Adipocyte (in vitro differentiated cells): ENCODE data around the gene GLIS1.

ENCODE experiments used
- DNase-seq: peaks from one replicate; pipeline ENCODE4 v3.0.0-alpha.2; 2015; ENCODE audit warnings: low read depth
- H3K27me3 ChIP-seq: replicated peaks from 2 replicates; pipeline ENCODE4 v1.7.0; 2013; ENCODE audit warnings: mild to moderate bottlenecking, low read length, moderate library complexity; ENCODE audit not compliant: control insufficient read depth, insufficient read depth
- H3K36me3 ChIP-seq: 2 replicates; pipeline ENCODE4 v1.7.0; 2013; ENCODE audit warnings: low read length, mild to moderate bottlenecking, moderate library complexity; ENCODE audit not compliant: control insufficient read depth, insufficient read depth, severe bottlenecking
- H3K4me1 ChIP-seq: 2 replicates; pipeline ENCODE4 v1.7.0; 2013; ENCODE audit warnings: mild to moderate bottlenecking, low read length, moderate library complexity; ENCODE audit not compliant: control insufficient read depth, insufficient read depth
- H3K4me3 ChIP-seq: 2 replicates; pipeline ENCODE4 v1.7.0; 2013; ENCODE audit warnings: mild to moderate bottlenecking, low read length, moderate library complexity
- H3K9ac ChIP-seq: 2 replicates; pipeline ENCODE4 v1.7.0; 2013; ENCODE audit warnings: mild to moderate bottlenecking, low read length, moderate library complexity
- H3K9me3 ChIP-seq: 2 replicates; pipeline ENCODE4 v1.7.0; 2013; ENCODE audit warnings: mild to moderate bottlenecking, low read length, moderate library complexity; ENCODE audit not compliant: control insufficient read depth

GLIS1 gene

GRCh38 chr1:53657891-53658396 lies 81.0 kb downstream of the GLIS1 start:
- Histone ChIP-seq H3K4me1 (peaks cover 11% of the 10 kb centered on the region), H3K9me3 (no peaks in the 10 kb centered on the region), H3K36me3 (no peaks in the 10 kb centered on the region), H3K27me3 (peaks cover 34% of the 10 kb centered on the region), H3K4me3 (no peak overlapping the region), H3K9ac (no peak overlapping the region)
- DNase-seq = no peak

- Histone ChIP-seq H3K4me1 (peaks cover 11% of the 10 kb centered on the region), H3K9ac (no peak overlapping the region), H3K4me3 (no peak overlapping the region), H3K36me3 (no peaks in the 10 kb centered on the region), H3K27me3 (peaks cover 38% of the 10 kb centered on the region), H3K9me3 (no peaks in the 10 kb centered on the region)
- no peak for DNase-seq
Measured at GRCh38 chr1:53657531-53657805, 81.5 kb downstream of the GLIS1 start.

DNA sequence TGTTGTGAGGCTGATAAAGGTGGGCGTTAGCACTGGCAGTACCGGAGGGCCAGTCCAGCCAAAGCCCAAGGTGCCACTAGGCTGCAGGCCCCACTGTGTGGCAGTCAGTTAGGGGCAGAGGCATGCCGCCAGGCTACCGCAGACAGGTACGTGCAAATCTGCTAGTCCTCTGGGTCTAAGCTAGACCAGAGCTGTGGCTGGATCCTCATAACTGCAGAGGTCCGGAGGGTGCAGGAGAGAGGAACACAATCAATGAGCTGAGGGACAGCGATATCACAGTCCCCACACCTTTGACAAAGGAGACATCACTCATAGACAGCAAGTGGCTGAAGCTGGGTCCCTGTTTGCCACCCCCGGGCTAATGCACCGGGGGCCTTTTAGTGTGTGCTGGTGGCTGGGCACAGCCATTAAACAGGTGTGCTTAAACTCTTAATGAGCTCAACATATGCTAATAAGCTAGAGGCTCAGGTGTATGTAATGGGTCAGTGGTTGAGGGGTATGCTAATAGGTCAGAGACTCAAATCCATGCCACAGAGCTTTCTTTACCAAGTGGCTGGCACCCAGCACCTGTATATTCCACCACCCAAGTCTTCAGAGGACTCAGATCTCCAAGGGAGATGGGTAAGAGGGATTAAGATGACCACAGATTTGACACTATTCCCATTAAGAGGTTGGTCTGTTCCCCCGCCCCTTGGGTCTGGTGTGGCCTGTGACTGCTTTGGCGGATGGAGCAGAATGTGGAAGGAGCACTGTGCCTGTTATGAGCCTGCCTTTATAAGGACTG lies 82.0 kb downstream of the GLIS1 start:
- H3K4me1 ChIP-seq = peaks cover 11% of the 10 kb centered on the region
- H3K27me3 ChIP-seq = peaks cover 41% of the 10 kb centered on the region
- no peak overlapping the region for H3K9ac ChIP-seq
- no peaks in the 10 kb centered on the region for H3K36me3 ChIP-seq
- H3K9me3 ChIP-seq = no peaks in the 10 kb centered on the region
- no peak for DNase-seq
- H3K4me3 ChIP-seq = no peak overlapping the region

DNA sequence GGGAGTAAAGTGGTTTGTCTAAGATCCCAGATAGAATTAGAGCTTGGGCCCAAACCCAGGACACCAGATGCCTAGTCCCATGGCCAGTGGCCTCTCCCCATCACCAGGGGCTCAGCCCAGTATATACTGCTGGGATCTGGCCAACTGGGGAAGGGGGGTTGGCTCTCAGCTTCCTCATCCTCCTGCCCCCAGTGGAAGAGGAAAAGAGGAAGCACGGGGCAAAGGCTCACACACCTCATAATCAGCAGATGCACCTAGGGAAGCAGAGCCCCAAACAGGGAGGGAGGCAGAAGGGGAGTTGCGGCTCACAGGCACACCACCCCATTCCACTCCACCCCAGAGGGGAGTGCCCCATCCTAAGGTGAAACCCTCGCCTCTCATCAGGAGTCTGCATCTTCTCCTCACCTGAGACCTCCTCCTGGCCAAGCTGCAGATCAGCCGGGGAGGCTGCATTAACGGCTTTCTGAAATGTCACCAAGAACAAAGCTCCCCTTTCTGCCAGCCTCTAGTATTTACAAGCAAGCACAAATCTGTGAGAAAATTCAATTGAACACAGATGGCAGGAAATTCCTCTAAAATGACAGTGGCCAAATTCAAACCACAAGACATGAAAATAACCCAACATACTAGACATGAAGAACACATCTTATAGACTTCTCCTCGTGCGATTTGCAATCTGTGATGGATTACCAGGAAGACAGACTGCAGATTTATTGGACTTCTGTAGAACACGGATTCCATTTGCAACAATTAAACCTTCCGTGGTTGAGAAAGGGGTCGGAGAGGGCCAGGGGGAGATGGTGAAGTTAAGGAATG lies 82.8 kb downstream of the GLIS1 start:
- Histone ChIP-seq H3K9ac (no peak overlapping the region), H3K36me3 (no peaks in the 10 kb centered on the region), H3K27me3 (peaks cover 41% of the 10 kb centered on the region), H3K4me1 (peaks cover 11% of the 10 kb centered on the region), H3K4me3 (no peak overlapping the region), H3K9me3 (no peaks in the 10 kb centered on the region)
- DNase-seq = peak; percentile 90

DNA sequence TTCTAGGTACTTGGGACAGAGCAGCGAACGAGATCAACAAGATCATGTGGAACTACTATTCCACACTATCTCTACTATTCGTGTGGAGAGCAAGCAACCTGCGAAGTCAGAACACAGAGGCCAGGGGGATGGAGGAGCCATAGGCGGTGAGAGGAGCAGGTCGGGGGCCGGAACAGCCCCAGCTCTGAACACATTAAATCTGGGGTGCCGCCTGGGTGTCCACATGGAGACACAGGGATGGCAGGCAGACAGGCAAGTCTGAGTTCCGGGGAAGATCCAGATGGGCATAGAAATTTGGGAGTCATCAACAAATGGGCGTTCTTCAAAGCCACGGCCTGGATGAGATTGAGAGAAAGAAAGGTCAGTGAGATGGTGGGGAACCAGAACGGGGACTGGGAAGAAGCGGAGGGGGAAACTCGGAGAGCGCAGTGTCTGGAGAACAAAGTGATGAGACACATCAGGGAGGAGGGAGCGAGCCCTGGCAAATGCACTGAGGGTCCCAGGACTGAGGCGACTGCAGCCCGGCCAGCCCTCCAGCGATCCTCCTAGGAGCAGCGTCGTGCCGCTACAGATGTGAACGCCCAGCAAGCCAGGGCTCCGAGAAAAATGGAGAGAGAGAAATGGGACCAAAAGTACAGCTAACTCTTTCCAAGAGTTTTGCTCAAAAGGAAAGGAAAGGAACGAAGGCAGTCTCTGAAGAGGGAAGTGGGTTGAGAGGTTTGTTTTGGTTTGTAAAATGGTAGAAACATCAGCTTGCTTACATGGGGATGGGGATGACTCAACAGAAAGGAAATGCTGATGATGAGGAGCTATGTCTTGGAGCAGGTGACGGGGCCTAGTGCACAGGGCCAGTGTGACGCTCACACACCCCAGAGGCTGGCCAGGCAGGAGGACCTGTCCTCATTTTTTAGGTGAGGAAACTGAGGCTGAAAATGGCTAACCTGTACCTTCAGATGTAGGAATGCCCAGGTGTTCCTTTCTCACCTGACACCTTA lies 84.5 kb downstream of the GLIS1 start:
- H3K4me1 ChIP-seq = peaks cover 11% of the 10 kb centered on the region
- no peak overlapping the region for H3K4me3 ChIP-seq
- peak; percentile 15 for DNase-seq
- H3K9ac ChIP-seq = no peak overlapping the region
- peaks cover 40% of the 10 kb centered on the region for H3K27me3 ChIP-seq
- no peaks in the 10 kb centered on the region for H3K36me3 ChIP-seq
- H3K9me3 ChIP-seq = no peaks in the 10 kb centered on the region

- H3K4me3 ChIP-seq = no peak overlapping the region
- peaks cover 40% of the 10 kb centered on the region for H3K27me3 ChIP-seq
- H3K36me3 ChIP-seq = no peaks in the 10 kb centered on the region
- H3K9me3 ChIP-seq = no peaks in the 10 kb centered on the region
- no peak overlapping the region for H3K9ac ChIP-seq
- no peak for DNase-seq
- H3K4me1 ChIP-seq = peaks cover 11% of the 10 kb centered on the region
Measured at GRCh38 chr1:53653631-53654030, 85.3 kb downstream of the GLIS1 start.

- H3K4me3 ChIP-seq = no peak overlapping the region
- DNase-seq = no peak
Measured at GRCh38 chr1:53653200-53653575, 85.8 kb downstream of the GLIS1 start.

DNA sequence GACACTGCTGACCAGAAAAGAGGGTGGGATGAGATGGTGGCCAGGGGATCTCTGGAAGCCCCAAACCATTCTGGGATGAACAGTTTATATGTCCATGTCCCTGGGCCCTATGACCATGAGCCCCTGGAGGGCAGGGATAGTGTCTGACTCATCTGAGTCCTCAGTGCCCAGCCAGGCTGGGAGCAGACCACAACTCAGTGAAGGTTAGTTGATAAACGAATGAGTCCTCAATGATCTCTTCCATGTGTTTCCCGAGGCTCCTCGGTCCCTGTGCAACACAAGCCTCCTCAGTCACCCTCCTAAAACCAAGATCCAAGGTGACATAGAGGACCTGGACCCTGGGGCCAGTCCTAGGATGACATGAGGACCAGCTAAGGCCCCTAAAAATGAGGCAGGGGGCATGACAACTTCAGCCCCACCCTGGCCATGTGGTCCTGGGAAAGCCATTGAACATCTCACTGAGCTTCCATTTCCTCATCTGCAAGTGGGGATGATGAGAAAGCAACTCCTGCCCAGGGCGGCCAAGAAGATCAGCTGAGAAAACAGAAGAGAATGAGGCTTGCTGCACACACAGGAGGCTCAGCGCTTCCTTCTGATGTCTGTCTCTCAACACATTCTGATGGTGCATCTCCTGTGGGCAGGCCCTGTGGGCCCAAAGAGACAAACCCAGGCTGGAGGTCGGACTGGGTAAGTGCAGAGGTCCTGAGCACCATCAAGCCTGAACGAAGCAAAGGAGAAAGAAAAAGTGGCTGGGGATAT lies 86.3 kb downstream of the GLIS1 start:
- DNase-seq = no peak
- no peaks in the 10 kb centered on the region for H3K36me3 ChIP-seq
- H3K9ac ChIP-seq = no peak overlapping the region
- H3K4me1 ChIP-seq = peaks cover 11% of the 10 kb centered on the region
- H3K9me3 ChIP-seq = no peaks in the 10 kb centered on the region
- no peak overlapping the region for H3K4me3 ChIP-seq
- H3K27me3 ChIP-seq = peaks cover 29% of the 10 kb centered on the region

More at GRCh38 chr1:53653200-53653575, 85.8 kb downstream of the GLIS1 start:
- Histone ChIP-seq H3K36me3 (no peaks in the 10 kb centered on the region), H3K4me1 (peaks cover 11% of the 10 kb centered on the region), H3K9me3 (no peaks in the 10 kb centered on the region), H3K9ac (no peak overlapping the region), H3K27me3 (peaks cover 35% of the 10 kb centered on the region)

DNA sequence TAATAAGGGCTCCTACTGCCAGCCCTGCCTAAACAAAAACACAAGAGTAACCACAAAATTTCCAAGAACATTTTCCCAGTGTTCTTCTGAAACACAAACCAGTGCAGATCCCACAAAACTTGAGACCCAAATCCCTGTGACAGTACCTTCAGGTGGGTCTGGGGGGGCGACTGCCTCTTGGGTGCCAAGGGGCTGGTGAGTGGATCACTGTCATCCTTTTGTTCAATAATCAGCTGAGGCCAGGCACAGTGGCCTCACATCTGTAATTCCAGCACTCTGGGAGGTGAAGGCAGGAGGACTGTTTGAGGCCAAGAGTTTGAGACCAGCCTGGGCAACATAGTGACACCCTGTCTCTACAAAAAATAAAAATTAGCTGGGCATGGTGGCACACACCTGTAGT lies 87.6 kb downstream of the GLIS1 start:
- Histone ChIP-seq H3K27me3 (peaks cover 30% of the 10 kb centered on the region), H3K9me3 (no peaks in the 10 kb centered on the region)

GRCh38 chr1:53648516-53648915 lies 90.4 kb downstream of the GLIS1 start:
- Histone ChIP-seq H3K4me3 (no peak overlapping the region), H3K9ac (no peak overlapping the region), H3K9me3 (no peaks in the 10 kb centered on the region), H3K4me1 (no peaks in the 10 kb centered on the region), H3K36me3 (no peaks in the 10 kb centered on the region), H3K27me3 (peaks cover 25% of the 10 kb centered on the region)
- no peak for DNase-seq

More for the DNA sequence above, 87.6 kb downstream of the GLIS1 start:
- DNase-seq = no peak
- Histone ChIP-seq H3K9ac (no peak overlapping the region), H3K4me3 (no peak overlapping the region), H3K36me3 (no peaks in the 10 kb centered on the region), H3K4me1 (peaks cover 7% of the 10 kb centered on the region)
